ENCODE data around the gene KLF3. TPM values are rescaled to one million over a fixed set of nuclear protein-coding genes. Genes with fewer than 3 reads are reported as not detected.

The KLF3 gene
- total RNA-seq, 2 donors from 2014 or later, result 47.7 to 55.4 TPM

DNA sequence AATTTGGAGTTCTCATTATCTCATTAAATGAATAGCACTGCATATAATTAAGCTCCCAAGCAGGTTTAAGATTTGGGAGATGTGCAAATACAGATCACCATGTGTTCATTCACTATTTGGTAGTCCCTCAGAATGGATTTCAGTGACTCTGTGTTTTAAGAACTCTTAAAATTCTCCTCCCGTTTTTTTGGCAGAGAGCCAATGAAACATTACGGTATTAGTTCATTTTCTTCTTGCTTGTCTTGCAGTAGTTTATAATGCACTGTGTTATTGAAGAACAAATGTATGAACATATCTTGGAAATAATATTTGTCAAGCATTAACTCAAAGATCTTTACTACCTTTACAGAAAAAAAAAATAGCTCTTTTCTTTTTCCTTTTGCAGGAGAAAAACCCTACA lies 32.7 kb downstream of the KLF3 start:
- no peak for TF ChIP-seq POLR2A (IDR thresholded peaks at IDR 0.05)
- TF ChIP-seq, protein P1, sequence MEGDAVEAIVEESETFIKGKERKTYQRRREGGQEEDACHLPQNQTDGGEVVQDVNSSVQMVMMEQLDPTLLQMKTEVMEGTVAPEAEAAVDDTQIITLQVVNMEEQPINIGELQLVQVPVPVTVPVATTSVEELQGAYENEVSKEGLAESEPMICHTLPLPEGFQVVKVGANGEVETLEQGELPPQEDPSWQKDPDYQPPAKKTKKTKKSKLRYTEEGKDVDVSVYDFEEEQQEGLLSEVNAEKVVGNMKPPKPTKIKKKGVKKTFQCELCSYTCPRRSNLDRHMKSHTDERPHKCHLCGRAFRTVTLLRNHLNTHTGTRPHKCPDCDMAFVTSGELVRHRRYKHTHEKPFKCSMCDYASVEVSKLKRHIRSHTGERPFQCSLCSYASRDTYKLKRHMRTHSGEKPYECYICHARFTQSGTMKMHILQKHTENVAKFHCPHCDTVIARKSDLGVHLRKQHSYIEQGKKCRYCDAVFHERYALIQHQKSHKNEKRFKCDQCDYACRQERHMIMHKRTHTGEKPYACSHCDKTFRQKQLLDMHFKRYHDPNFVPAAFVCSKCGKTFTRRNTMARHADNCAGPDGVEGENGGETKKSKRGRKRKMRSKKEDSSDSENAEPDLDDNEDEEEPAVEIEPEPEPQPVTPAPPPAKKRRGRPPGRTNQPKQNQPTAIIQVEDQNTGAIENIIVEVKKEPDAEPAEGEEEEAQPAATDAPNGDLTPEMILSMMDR (IDR thresholded peaks at IDR 0.05), result no peak
- no peak for TF ChIP-seq POLR2AphosphoS5 (IDR thresholded peaks at IDR 0.05)
- intact Hi-C loops (cut with DNase I), result no loop called here
- no peaks in the 10 kb centered on the region for H3K36me3 ChIP-seq
- H3K4me3 ChIP-seq, result no peak overlapping the region
- 1% methylated on average over 2 of the region's 2 CpGs for WGBS
- no peaks in the 10 kb centered on the region for H3K4me1 ChIP-seq (replicated peaks)
- no peak for DNase-seq (ENCODE audit: low spot score)
- H3K9me3 ChIP-seq, result no peaks in the 10 kb centered on the region
- no peaks in the 10 kb centered on the region for H3K27me3 ChIP-seq (replicated peaks; ENCODE audit: insufficient read depth)
- H3K27ac ChIP-seq, result no peak overlapping the region

DNA sequence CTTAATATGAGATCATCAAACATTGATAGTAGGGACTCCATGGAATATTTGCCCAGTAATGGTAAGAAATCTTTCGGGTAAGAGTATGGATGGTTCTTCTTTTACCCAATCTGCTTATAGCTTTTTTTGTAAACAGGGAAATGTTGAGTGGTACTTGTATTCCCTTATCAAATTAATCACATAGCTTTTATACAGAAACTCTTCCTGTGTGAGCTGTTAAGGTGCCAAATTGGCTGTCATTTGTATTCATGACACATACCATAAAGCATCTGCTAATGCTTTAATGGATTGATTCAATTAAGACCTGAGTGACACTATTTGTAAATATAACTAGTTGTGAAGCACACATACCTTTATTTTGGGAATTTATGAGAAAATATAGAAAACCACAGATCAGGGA lies 34.2 kb downstream of the KLF3 start:
- TF ChIP-seq, protein P1 (IDR thresholded peaks at IDR 0.05), result no peak
- no peak for TF ChIP-seq POLR2A (IDR thresholded peaks at IDR 0.05)
- no peak for TF ChIP-seq POLR2AphosphoS5 (IDR thresholded peaks at IDR 0.05)
- H3K4me1 ChIP-seq (replicated peaks), result no peaks in the 10 kb centered on the region
- intact Hi-C loops (cut with DNase I), result no loop called here
- DNase-seq (ENCODE audit: low spot score), result no peak
- no peaks in the 10 kb centered on the region for H3K27me3 ChIP-seq (replicated peaks; ENCODE audit: insufficient read depth)
- WGBS, result 95% methylated on average over 1 of the region's 1 CpG
- no peak overlapping the region for H3K27ac ChIP-seq
- no peaks in the 10 kb centered on the region for H3K9me3 ChIP-seq
- H3K4me3 ChIP-seq, result no peak overlapping the region
- H3K36me3 ChIP-seq, result no peaks in the 10 kb centered on the region

DNA sequence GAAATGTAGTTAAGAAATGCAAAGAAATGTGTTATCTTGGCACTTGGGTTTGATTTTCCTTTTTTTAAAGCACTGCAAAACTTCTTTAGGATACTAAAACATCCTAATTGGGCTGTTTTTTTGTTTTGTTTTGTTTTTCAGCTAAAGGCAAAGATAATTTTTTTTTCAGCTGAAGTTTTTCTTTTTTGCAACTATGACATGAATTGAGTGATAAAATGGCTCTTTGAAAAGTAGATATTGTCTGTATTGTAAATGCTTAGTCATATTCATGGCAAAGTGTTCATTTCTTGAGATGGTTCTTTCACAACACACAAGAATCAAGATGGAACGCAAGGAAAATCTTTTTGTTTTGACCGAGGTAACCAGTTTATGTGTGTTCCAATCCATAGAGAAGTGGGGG lies 35.1 kb downstream of the KLF3 start:
- intact Hi-C loops (cut with DNase I), result no loop called here
- TF ChIP-seq POLR2A (IDR thresholded peaks at IDR 0.05), result no peak
- H3K36me3 ChIP-seq, result no peaks in the 10 kb centered on the region
- no peak for DNase-seq (ENCODE audit: low spot score)
- H3K9me3 ChIP-seq, result no peaks in the 10 kb centered on the region
- H3K4me3 ChIP-seq, result no peak overlapping the region
- H3K4me1 ChIP-seq (replicated peaks), result no peaks in the 10 kb centered on the region
- WGBS, result 96% methylated on average over 2 of the region's 2 CpGs
- no peak overlapping the region for H3K27ac ChIP-seq
- no peaks in the 10 kb centered on the region for H3K27me3 ChIP-seq (replicated peaks; ENCODE audit: insufficient read depth)

DNA sequence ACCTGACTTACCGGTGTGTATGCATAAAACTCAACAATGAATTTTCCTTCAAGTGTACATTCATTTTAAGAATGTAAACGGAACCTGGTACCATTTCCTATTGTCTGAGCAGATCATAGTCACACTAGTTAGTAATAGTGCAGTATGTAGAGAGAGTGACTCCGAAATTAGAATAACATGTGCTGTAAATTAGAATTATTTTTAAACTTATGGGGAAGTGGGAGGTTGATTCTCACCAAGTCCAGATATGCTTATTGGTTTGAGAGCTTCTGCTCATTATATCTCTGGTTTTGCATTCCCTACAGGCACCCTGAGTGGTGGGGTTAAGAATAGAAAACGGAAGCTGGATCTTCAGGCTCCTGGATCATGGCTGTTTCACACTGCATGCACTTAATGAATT lies 39.6 kb downstream of the KLF3 start:
- 68% methylated on average over 4 of the region's 4 CpGs for WGBS
- Histone ChIP-seq H3K4me1 (replicated peaks) (no peaks in the 10 kb centered on the region), H3K27ac (no peak overlapping the region), H3K9me3 (no peaks in the 10 kb centered on the region), H3K36me3 (no peaks in the 10 kb centered on the region), H3K4me3 (no peak overlapping the region), H3K27me3 (replicated peaks; ENCODE audit: insufficient read depth) (no peaks in the 10 kb centered on the region)
- DNase-seq (ENCODE audit: low spot score), result no peak
- TF ChIP-seq POLR2A (IDR thresholded peaks at IDR 0.05) (no peak), POLR2AphosphoS5 (IDR thresholded peaks at IDR 0.05) (no peak)
- TF ChIP-seq, protein P1 (IDR thresholded peaks at IDR 0.05), result no peak
- intact Hi-C loops (cut with DNase I), result no loop called here

DNA sequence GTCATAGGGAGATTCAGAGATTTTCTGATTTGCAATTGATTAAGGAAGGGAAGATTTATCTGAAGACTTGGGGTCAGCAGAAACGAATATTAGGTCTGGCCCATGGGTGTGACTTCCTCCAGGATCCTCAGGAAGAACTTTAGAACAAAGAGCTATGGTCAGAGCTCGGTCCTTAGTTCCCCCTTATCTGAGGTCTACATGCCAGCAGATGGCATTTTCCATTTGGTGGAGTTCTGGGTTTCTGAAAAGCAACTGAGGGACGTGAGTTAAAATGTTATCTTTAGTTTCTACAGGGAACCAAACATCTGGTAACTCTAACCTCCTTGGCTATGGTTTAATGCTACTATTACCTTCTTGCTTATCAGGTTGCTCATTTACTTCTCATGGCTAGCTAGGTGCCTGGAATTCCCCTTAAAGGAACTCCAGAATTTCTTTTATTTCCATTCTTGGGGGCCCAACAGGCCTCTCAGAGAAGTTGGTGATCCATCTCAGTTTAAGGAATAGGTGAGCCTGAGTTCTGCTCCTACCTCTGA lies 40.7 kb downstream of the KLF3 start:
- Histone ChIP-seq H3K36me3 (no peaks in the 10 kb centered on the region), H3K9me3 (no peaks in the 10 kb centered on the region), H3K4me3 (no peak overlapping the region), H3K27ac (no peak overlapping the region), H3K4me1 (replicated peaks) (no peaks in the 10 kb centered on the region), H3K27me3 (replicated peaks; ENCODE audit: insufficient read depth) (no peaks in the 10 kb centered on the region)
- WGBS, result 84% methylated on average over 3 of the region's 3 CpGs
- TF ChIP-seq POLR2A (IDR thresholded peaks at IDR 0.05) (no peak), POLR2AphosphoS5 (IDR thresholded peaks at IDR 0.05) (no peak)
- TF ChIP-seq, protein P1 (IDR thresholded peaks at IDR 0.05), result no peak
- intact Hi-C loops (cut with DNase I), result no loop called here
- DNase-seq (ENCODE audit: low spot score), result no peak
